ENCODE results near the gene FBXO17.
"Not testable (repeated sequence)": the region's sequence is repeated elsewhere in the genome, so short reads cannot be mapped to it uniquely, and the experiment has no call there.

FBXO17 gene

DNA sequence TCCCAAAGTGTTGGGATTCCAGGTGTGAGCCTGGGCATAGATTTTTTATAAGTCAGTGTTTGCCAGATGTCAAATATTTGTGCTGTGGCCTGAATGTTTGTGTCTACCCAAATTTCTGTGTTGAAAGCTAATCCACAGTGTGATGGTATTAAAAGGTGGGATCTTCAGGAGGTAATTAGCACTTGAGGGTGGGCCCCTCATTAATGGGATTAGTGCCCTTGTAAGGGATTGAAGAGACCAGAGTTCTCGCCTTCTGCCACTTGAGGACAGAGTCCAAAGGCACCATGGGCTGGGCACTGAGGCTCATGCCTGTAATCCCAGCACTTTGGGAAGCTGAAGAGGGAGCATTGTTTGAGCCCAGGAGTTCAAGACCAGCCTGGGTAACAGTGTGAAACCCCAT is 9.7 kb upstream of the FBXO17 start:
- FAIRE-seq (no peak), DNase-seq (ENCODE audit: extremely low spot score, insufficient read length, low read depth) (no peak)

DNA sequence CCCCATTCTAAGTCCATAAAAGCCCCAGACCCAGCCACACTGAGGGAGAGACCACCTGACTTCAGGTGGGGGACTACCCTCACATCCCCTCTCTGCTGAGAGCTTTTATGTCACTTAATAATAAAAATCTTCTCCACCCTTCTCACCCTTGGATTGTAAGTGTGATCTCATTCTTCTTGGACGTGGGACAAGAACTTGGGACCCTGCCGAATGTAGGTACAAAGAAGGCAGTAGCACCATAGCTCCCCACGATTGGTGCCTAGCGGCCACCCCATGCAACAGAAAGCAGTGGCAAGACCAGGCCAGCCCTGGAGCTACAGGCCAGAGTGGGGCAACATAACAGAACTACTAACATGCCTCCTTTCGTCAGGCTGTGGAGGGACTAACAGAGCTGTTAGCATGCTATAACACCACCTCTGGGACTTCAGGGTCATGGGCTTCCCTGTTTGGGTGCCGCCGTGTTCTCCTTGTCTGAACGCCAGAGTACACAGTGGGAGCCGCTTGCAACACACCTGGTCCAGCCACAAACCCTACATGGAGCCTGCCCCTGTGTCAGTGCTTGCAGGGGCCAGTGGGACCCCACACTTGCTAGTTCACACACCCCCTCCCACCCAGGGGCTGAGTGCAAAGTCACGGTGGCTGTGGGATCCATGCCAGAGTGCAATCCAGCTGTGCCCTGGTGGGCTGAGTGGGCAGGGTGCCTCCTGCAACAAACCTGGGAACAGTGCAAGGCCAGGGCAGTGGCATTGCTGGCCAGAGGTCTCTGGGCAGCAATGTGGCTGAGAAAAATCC is 5.2 kb upstream of the FBXO17 start:
- DNase-seq (ENCODE audit: extremely low spot score, insufficient read length, low read depth) (no peak), FAIRE-seq (no peak)

DNA sequence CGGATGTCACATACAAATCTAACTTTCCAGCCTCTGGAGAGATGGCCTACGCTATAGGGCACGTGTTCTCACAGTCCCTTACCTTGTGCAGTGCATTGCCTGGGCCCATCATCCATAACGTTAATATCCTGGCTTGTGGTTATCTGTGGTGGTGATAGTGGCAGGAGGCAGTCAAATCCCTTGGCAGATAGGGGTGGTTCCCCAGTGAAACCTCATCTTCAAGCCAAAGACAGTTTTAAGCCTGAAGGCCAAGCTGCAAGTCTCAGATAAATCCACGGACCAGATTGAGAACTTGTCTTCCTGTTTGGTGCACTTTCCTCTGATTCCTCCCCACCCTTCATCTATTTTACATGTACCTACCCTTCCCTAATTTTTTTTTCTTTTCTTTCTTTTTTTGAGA is 4.3 kb upstream of the FBXO17 start:
- FAIRE-seq (no peak), DNase-seq (ENCODE audit: extremely low spot score, insufficient read length, low read depth) (no peak)

DNA sequence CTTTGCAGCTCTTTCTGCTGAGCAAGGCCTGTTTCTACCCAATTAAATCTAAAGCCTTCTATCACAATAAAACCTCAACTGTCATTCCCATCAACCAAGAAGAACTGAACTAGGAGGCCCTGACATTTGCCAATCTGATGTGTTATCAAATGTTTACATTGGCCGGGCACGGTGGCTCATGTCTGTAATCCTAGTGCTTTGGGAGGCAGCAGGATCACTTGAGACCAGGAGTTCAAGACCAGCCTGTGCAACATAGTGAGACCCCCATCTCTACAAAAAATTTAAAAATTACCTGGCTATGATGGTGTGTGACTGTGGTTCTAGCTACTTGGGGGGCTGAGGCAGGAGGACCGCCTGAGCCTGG is 2.8 kb upstream of the FBXO17 start:
- FAIRE-seq (no peak), DNase-seq (ENCODE audit: extremely low spot score, insufficient read length, low read depth) (no peak)

DNA sequence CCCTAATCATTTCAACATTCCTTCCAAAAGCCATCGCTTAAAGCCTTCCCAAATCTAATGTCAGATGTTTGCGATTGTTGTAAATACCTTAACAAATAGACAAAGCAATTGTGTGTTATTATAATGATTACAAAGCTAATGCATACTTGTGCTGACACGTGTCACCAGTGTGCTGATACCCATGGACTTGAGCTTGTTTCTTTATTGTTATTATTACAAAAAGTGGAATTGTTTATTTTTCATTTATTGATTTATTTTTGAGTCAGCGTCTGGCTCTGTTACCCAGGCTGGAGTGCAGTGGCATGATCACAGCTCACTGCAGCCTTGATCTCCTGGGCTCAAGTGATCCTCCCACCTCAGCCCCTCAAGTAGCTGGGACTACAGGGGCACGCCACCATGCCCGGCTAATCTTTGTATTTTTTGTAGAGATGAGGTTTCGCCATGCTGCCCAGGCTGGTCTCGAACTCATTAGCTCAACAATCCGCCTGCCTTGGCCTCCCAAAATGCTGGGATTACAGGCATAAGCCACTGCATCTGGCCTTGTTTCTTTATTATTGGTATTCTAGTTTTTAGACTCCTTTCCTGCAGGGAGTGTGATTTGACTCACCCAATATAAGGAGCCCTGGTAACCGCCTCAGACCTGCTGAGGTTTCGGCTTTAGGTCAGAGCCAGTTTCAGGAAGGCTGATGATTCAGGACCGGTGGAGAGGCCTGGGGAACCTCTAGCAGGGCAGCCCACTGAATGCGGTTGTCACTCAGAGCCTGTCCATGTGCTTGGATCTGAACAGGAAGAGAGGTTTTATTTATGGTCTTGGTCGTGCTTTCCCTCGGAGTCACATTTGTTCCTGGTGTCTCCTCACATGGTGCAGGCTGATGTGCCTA is 2.1 kb upstream of the FBXO17 start:
- DNase-seq (ENCODE audit: extremely low spot score, insufficient read length, low read depth) (peak; percentile 55), FAIRE-seq (peak; percentile 97)

DNA sequence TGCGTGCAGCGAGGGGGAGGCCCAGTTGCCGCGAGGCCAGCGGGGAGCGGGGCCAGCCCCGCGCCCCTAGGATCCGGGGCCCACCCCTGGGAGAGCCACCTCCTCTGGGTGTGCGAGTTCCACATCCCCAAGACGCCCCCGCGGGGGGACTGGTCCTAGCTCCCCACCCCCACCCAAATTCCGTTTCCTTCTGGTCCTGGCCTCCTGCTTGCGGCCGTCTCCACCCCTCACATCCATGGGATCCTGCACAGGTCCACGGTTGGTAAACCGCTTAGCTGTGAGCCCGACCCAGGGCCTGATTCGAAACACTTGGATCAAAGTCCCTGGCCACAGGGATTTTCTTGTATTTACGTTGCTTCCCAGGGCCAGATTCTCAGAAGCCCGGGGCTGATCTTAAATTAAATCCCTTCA is 324 bp upstream of the FBXO17 start:
- no peak for DNase-seq (ENCODE audit: extremely low spot score, insufficient read length, low read depth)
- no peak for FAIRE-seq

DNA sequence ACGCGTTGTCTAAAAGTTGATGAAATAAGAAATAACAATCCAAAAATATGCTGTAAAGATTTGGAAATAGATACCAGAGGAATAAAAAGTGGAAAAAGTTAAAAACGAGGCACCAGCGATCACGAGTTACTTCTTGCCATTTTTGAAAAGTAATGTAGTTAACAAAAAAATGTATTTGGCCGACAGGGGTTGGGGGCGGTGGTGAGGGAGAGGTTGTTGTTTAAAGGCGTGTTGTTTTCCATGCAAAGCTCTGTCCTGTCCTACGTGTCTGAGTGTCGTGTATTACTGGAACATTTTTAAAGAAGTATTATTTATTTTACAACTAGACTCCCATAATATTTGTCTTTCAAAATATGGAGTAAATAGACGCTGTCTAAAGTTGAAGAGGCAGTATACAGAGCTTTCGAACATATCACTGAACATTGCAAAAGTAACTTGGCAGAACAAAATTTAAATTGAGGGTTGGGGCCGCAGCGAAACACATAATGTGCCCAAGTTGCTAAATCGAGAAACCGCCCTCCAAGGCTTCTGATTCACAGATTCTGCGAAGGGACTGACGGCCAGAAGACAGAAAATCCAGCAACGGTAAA is 823 bp downstream of the FBXO17 start:
- DNase-seq (ENCODE audit: extremely low spot score, insufficient read length, low read depth) (no peak), FAIRE-seq (no peak)

DNA sequence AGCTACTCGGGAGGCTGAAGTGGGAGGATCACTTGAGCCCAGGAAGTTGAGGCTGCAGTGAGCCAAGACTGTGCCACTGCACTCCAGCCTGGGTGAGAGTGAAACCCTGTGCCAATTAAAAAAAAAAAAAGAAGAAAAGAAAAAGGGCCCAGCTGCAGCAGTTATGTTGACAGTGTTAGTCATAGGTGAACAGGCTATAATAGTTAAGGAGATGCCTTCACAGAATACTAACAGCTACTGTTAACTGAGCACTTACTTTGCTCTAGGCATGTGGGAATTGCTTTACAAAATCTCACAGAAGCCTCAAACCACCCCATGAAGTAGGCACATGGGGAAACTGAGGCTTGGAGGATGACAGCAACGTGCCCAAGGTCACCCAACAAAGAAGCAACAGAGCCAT is 3.9 kb downstream of the FBXO17 start:
- DNase-seq (ENCODE audit: extremely low spot score, insufficient read length, low read depth) (no peak), FAIRE-seq (no peak)

DNA sequence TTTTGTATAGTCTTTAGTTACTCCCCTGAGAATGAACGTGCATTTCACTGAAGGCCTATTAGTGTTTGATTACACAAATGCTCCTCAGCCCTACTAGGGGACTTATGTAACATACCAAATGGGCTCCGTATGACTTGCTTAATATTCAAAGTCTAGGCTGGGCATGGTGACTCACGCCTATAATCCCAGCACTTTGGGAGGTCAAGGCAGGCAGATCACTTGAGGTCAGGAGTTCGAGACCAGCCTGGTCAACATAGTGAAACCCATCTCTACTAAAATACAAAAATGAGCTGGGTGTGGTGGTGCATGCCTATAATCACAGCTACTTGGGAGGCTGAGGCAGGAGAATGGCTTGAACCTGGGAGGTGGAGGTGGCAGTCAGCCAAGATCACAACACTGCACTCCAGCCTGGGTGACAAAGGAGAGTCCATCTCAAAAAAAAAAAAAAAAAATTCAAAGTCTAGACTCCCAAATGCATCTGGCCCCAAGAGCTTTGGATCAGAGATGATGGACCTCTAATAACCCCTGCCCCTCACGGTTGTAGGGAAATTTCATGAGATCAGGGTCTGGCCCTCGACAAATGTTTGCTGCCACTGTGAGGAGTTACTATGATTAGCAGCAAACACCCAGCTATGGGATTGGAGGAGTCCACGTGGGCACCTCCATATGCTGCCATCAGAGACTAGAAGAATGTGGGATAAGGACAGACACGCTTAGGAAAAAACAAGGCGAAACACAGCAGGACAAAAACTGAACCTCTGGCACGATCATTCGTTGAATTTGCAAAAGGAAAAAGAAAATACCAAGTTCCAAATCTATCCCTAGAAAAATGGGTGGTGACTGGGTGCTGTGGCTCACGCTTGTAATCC is 4.6 kb downstream of the FBXO17 start:
- DNase-seq (ENCODE audit: extremely low spot score, insufficient read length, low read depth) = no peak
- FAIRE-seq = no peak

DNA sequence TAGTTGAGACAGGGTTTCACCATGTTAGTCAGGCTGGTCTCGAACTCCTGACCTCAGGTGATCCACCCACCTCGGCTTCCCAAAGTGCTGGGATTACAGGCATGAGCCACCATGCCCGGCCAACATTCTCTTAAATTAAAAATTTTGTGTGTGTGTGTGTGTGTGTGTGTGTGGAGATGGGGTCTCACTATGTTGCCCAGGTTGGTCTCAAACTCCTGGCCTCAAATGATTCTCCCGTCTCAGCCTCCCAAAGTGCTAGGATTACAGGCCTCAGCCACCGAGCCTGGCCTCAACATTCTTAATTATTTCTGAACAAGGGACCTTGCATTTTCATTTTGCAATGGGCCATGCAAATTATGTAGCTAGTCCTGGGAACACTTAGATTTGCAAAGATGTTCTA is 9.4 kb downstream of the FBXO17 start:
- FAIRE-seq; DNase-seq (ENCODE audit: extremely low spot score, insufficient read length, low read depth): not testable (repeated sequence)

DNA sequence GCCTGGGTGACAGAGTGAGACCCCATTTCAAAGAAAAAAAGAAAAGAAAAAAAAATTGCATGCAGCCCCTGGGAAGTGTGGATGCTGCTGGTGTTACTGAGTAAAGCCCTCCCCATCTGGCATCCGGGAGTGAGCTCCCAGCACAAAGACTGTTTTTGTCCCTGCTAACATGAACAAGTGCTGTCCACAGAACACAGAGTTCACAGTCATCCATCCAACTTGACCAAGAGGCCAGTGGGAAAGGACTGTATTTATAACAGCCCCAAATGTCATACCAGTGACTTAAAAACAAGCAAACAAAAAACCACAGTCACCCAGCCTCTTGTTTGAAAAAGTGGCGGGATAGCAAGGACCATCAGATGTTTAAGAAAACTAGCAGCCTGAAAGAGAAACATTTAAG is 10.8 kb downstream of the FBXO17 start:
- FAIRE-seq (no peak), DNase-seq (ENCODE audit: extremely low spot score, insufficient read length, low read depth) (no peak)

DNA sequence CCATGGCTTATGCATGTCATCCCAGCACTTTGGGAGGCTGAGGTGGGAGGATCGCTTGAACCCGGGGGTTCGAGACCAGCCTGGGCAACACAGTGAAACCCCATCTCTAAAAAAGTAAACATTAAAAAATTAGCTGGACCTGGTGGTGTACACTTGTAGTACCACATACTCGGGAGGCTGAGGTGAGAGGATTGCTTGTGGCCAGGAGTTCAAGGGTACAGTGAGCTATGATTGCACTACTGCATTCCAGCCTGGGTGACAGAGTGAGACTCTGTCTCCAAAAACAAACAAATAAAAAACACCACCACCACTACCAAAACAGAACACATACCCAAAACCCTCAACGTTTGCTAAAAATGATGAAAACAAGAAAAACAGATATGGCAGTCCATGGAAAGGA is 15.9 kb downstream of the FBXO17 start:
- no peak for FAIRE-seq
- no peak for DNase-seq (ENCODE audit: extremely low spot score, insufficient read length, low read depth)

DNA sequence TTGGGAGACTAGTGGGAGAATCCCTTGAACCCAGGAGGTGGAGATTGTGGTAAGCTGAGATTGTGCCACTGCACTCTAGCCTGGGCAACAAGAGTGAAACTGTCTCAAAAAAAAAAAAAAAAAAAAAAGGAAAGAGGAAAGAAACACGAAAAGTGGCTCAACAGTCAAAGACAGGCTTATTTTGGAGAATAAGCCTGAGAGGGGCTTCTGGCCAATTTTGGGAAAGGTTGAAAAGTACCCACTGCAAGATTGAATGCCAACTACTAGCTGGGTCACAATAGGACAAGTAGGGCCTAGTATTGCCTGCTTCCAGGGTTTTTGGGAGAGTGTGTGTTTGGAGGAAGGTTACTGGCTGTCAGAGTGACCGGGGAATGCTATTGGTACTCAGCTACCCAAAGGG is 17.2 kb downstream of the FBXO17 start:
- DNase-seq (ENCODE audit: extremely low spot score, insufficient read length, low read depth) (no peak), FAIRE-seq (no peak)

DNA sequence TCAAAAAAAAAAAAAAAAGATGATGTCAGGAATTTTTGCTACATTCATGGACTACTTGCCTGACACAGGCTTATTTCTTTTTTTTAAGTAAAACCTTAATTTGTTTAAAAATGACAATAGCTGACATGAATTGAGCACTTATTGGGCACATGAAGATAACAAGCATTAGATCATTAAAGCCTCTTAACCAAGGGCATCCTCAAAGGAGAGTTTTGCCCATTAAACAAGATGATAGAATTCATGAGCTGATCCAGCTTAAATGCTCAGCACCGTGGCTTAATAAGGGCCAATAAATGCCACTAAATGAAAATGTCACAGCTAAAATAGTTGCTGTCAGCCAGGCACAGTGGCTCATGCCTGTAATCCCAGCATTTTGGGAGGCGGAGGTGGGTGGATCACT is 19.3 kb downstream of the FBXO17 start:
- no peak for FAIRE-seq
- DNase-seq (ENCODE audit: extremely low spot score, insufficient read length, low read depth) = no peak

DNA sequence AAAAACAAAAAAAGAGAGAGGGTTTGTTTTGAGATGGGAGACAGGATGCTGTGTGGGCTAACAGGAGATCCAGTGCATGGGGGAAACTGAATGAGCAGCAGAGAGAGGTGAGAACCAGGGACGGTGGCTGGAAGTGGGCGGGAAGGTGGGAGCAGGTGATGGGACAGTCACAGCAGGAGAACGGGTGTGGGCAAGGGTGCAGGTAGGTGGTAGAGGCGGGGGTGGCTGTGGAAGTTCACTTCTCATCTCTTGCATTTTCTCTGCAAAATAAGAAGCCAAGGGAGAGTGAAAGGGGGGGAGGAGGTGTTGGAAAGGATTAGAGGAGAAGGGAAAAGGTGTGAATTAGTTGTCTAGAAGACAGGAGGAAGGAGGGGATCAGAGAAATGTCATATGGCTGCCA is 21.9 kb downstream of the FBXO17 start:
- FAIRE-seq (no peak), DNase-seq (ENCODE audit: extremely low spot score, insufficient read length, low read depth) (no peak)

DNA sequence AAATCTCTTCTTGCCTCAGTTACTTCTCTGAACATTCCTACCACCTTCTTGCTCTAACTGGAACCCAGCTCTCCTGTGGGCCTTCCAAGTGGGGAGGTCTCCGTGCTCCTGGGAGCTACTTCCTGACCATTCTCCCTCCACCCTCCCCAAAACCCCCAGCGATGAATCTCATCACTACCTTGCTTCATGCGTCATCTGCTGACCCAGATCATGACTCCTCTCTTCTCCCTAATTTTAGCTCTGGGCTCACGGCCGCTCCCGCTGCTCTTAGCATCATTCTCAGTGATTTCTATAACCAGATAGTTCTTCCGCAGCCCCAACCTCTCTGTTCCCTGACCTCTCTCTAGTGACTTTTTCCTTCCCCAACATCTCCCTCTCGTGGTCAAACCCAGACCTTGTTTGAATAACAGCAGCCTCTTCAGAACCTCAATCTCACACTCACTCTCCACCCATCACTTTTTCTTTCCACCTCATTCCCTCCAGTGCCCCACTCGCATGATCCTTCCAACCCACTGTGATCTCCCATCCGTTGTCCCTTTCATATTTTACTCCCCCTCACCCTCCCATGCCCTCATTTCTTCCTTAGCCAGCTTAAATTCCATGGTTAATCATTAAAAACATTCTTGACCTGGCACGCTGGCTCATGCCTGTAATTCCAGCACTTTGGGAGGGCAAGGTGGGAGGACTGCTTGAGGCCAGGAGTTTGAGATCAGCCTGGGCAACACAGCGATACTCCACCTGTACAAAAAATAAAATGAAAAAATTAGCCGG is 23.0 kb downstream of the FBXO17 start:
- FAIRE-seq = peak; percentile 80
- DNase-seq (ENCODE audit: extremely low spot score, insufficient read length, low read depth) = no peak

DNA sequence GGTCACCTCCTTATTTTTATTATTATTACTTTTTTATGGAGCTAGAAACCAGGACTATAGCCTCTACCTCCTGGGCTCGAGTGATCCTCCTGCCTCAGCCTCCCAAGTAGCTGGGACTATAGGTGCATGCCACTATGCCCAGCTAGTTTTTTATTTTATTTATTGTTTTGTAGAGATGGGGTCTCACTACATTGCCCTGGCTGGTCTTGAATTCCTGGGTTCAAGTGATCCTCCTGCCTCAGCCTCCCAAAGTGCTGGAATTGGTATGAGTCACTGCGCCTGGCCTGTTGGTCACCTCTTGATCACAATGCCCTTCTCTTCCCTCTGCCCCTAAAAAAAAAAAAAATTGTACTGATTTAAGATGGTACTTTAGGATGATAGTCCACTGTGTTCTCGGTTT is 24.4 kb downstream of the FBXO17 start:
- FAIRE-seq = no peak
- no peak for DNase-seq (ENCODE audit: extremely low spot score, insufficient read length, low read depth)

DNA sequence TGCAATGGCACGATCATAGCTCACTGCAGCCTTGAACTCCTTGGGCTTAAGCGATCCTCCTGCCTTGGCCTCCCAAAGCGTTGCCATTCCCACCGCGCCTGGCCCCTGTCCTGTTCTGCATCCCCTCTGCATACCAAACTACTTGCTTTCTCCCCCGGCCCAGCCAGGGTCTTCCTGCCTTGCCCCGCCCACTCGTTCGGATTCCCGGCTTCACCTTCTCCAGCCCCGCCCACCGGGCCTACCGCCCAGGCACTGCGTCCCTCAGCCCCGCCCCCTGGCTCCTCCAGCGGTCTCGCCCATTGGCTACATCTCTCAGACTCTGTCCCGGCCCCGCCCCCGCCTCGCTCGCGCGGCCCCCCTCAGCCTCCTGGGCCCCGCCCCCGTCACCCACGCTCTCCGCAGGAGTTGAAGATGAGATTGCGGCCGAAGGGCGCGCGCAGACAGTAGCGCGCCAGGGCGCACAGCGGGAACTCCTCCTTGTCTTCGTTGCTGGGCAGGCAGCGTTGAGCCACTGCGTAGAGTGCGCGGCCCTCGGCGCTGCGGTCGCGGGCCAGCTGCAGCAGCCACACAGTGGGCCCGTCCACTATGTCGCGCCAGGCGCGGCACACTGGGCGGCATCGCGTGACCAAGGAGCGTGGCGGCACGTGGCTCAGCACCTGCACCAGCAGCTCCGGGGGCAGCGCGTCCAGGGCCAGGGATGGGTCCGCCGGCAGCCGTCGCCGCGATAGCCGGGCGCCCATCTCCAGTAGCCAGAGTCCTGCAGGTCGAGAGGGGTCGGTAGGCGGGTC is 25.8 kb downstream of the FBXO17 start:
- FAIRE-seq (peak; percentile 45), DNase-seq (ENCODE audit: extremely low spot score, insufficient read length, low read depth) (peak; percentile 60)
